NCI-H774 (cell line): ENCODE data around the gene NUB1.

Experiments
- DNase-seq: peaks from one replicate; lab custom pipeline; 2025; lab: John Stamatoyannopoulos, UW

The NUB1 gene

DNA sequence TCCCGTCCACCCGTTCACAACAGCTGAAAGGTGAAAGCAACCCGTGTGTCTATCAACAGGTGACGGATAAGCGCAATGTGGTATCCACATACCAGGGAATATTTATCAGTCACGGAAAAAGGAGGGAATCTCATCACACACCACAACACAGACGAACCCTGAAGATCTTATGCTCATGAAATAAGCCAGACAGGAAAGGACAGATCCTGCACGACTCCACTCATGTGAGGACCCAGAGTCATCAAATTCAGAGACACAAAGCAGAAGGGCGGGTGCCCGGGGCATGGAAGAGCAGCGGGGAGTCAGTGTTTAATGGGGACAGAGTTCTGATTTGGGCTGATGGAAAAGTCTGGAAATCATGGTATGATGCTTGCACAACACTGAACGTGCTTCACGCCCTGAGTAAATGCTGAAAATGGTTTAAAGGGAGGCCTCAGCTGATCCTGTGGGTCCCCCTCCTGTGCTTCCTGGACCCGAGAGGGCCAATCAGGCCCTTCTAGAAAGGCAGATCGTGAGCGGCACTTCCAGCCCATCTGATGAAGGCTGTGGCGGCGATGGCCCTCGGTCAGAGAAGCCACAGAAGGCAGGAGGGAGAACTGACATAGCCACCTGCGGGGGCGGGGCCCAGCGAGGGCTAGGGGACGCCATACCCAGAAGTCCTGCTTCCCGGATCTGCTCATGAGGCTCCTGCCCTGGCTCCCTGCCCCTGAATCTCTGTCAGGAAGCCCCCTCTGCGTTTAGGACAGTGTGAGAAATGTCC is 49.2 kb downstream of the NUB1 start:
- DNase-seq = no peak

DNA sequence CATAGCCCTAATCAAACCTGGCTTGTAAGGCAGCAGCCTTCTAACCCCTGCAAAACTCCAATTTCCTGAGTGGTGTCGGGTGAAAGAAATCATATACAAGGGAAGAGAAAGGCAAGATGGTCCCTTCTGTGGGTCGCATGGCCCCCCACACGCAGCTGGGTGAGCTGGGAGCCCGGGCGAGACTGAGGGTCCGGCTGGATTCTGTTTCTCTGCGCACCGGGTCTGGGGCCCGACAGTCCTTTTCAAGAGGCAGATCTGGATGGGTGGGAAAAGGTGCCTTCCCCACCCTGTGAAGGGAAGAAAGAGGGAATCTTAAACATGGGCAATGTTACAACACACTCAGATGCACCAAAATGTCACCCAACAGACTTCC is 49.7 kb downstream of the NUB1 start:
- DNase-seq = no peak

DNA sequence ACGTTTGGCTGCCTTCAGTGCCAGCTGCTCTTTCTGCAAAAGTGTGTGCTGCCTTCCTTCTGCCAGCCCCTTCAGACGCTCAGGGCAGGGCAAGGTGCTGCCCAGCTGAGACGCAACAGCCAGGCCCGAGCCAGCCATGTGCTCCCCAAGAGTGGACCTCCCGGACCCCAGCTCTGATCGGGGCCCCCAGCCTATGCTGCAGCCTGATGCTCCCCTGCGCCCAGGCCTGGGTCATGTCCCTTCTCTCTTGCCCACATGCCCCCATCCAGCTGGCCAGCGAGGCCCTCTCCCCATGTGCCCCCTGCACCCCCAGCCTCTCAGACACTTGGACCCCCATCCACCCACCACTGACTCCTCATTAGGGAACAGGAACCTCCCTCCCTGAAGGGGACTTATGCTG is 50.4 kb downstream of the NUB1 start:
- no peak for DNase-seq

DNA sequence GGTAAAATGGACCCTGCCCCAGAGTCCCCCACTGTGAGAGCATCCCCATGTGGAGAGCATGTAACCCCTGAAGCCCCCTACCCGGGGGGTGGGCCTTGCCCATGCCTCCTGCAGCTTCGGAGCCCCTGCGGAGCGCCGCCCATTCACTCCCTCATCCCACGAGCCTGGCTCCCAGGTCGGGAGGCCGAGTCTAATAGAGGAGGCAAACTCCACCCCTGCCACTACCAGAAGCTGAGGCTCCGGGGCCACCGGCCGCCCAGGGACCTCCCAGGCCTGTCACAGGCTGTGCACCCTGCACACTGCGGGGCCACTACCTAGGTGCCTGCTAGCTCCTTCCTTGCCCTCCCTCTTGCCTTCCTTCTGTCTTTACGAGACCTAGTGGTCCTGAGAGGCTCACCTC is 50.8 kb downstream of the NUB1 start:
- DNase-seq = no peak

DNA sequence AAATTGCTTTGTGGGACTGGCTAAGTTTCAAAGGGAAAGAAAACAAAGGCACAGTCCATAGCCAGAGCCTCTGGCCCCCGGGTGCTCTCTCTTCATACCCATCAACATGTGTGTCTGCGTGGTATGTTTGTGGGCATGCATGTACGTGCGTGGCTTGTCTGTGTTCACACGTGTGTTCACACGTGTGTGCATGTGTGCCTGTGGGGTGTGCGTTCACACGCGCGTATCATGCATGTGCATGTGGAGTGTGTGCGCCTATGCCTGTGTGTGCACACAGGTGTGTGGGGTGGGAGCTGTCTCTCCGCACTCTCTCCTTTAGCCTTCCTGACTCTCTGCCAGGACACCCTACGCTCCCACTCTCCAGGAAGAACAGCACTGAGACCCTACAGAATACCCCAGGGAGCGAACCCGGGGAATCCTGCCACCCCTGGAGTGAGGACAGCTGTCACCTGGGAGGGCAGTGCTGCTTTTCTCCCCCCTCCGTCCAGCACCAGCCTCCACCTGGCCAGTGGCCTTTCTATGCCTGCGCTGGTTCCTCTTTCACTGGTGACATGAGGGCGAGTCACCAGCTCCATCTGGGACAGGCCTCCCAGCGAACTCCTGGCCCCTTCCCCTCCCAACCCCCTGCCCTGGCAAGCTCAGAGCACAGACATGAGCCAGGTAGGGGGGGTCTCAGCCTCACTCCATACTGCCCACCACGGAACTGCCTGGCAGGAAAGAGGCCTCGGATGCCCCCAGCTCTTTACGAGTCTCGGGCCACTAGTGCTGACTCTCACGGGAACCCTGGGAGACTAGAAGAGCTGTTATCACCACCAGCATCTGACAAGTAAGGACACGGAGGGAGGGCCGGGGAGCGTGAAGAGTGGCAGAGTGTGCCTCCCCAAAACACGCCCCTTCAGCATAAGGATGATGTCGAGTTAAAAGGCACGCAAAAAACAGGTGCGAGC is 51.7 kb downstream of the NUB1 start:
- DNase-seq = no peak

DNA sequence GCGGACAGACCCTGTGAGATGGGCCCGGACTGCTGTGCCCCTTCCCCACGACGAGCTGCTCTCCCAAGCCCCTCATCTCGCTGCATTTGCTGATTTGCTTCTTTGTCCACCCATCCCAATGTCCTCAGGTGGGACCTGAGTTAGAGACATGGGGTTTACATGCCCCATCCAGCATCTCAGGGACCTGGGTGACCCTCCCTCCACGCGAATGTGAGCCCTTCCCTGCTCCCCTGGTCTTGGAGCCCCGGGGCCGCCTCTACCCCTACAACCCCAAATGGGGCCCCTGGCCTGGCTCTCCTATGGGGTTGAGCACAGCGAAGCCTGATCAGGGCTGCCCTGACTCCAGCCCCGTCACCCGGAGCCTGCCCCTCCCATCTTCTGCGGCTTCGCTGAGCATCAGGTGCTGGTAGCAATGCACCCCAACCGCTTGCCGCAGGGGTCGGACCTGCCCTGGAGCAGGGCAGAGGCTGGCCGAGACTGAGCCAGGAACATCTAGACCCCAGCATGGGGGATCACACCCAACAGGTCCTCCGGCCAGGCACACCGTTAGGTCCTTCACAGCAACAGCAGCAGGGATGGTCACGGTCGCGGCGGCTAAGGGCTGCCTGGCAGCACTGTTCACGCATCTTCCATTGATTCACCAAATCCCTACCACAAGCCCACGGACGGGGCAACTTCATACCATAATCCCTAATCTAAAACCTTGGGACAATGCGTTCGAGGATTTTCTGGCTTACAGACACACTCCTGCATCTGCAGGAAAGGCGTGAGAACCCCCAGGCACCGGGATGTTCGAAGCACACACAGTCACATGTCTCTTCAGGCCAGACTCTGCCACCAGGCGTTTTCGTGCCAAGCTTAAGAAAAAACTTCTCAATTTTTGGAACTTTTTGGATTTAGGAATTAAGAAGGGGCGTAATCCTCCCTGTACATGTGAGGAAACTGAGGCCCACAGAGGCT is 52.7 kb downstream of the NUB1 start:
- DNase-seq = no peak

DNA sequence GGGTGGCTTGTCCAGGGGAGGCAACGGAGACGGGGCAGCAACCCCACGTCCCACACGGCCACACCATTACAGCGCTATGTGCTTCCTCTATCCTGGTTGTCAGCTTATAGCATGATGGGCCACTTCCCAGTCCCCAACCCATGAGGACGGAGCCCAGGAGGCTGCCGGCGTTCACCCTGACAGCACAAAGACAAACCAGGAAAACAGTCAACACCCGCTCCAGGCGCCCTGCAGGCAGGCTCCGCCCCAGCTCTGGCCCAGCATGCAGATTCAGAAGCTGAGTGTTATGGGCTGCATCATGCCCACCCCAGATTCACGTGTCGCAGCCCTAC is 53.4 kb downstream of the NUB1 start:
- DNase-seq = no peak

DNA sequence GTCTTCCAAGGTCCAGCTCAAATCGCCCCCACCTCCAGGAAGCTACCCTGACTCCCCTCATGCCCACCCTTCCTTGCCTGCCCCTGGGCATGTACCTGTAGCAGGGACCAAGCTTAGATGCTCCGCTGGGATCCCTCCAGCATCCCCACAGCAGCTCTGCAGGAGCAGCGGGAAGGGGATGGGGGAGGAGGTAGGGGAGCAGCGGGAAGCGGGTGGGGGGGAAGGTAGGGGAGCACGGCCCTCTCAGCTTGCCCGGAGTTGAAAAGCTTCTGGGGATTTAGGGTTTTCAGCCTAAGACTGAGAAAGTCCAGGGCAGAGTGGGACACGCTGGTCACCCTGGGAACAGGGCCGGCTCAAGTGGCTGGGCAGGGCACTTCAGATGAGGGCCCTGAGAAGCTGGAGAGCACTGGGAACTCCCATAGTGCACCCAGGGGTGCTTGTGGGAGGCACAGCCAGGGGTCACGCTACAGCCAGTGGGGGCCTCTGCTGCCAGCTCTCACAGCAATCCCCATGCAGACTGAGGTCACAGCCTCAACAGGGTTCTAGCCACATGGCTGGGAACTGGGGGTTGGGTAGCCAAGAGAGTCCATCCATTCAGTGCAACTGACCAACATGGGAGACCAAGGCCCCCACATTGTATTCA is 54.8 kb downstream of the NUB1 start:
- DNase-seq = no peak

DNA sequence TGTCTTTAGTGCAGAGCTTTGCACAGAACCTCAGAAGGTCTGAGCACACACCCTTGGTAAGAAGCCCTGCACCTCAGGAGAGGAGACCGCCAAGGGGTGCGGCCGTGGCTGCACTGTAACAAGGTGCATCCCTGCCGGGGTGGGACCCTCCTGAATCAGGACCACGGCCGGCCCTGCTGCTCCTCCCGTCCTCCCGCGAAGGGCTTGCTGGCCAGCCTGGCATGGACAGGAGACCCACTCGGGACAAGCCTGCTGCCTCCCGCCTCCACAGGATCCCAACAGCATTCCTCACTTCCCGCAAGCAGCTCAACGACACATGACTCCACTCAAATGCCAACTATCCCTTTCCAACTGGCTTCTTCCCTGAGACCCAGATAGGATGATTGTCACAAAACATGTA is 55.4 kb downstream of the NUB1 start:
- no peak for DNase-seq

DNA sequence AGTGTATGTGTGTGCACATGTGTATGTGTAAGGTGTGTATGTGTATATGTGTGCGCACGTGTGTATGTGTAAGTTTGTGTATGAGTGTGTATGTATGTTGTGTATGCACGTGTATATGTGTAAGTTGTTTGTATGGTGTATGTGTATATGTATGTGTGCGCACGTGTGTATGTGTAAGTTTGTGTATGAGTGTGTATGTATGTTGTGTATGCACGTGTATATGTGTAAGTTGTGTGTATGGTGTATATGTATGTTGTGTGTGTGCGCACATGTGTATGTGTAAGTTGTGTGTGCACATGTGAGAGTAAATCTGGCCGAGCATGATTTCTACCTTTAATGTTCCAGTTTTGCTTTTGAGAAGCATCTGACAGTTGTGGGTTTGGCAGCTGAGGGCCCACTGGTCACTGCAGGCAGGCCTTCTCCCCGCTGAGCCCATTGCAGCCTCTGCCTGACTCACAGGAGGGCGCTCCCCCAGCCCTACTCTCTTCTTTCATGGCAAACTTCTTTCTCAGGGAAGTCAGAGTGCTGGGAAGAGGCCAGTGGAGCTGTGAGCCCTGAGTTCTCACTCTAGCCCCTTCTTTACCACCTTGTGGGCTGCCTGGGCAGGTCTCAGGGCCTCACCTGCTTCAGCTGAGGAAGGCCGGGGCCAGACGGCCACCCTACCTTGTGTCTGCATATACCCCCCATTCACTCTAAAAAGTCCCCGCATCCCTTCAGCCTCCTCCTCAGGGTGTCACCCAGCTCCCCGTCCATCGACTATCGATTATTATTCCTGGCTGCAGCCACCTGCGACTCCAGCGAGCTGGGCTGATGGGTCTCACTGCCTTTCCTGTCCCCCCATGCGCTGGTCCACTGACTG is 57.1 kb downstream of the NUB1 start:
- no peak for DNase-seq

DNA sequence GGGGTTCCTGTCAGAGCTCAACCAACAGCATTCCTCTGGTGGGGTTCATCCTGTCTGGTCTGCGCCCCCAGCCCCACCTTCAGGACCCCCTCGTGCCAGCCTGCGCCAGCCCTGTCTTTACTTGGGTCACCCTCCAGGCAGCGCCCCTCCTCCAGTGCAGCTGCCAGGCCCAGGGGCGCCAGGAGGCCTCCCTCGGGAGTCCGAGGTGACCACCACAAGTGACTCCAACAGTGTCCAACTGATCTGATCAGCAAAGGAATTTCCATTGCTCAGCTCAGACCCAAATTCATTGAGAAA is 57.6 kb downstream of the NUB1 start:
- DNase-seq = no peak

DNA sequence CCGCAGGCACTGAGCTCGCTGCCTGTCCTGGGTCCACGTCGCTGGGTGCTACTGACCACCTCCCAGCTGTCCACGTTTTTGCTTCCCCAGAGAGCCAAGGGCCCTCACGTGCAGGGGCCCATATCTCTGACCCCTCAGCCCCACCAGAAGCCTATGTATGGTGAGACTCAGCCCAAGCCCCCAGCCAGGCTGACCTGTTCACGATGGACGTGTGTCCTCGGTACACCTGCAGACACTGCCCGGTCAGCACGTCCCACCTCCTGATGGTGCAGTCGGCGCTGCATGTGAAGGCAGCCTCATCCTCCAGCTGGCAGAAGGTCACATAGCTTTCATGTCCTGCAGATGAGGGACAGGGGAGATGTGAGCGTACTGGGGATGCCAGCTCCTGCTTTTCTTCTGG is 58.3 kb downstream of the NUB1 start:
- no peak for DNase-seq

DNA sequence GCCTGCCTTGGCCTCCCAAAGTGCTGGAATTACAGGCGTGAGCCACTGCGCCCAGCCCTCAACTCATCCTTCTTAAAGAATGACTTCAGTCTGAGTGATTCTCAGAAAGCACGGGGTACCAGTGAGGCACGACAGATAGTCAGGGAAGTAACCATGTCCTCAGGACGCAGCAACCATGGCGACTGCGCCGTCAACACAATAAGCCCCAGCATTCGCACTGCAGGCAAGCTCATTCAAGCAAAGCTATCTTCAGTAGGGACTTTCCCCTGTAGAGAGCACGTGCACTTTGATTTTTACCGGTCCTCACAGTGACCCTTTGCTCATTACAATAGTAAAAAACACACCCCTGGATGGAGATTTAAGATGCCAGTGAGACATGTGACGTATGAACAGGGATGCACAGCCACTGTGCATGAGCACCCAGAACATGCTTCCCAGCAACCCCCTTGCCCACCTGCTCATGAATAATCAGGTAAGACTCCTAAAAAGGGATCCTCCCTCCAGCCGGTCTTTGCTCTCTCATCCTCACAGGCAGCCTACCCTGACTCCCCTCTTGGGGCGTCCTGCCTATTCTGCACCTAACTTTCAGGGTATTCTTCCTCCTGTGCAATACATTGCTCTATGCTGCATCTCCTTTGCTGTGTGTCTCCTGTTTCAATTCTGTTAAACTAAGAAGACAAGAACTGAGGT is 59.2 kb downstream of the NUB1 start:
- DNase-seq = no peak

DNA sequence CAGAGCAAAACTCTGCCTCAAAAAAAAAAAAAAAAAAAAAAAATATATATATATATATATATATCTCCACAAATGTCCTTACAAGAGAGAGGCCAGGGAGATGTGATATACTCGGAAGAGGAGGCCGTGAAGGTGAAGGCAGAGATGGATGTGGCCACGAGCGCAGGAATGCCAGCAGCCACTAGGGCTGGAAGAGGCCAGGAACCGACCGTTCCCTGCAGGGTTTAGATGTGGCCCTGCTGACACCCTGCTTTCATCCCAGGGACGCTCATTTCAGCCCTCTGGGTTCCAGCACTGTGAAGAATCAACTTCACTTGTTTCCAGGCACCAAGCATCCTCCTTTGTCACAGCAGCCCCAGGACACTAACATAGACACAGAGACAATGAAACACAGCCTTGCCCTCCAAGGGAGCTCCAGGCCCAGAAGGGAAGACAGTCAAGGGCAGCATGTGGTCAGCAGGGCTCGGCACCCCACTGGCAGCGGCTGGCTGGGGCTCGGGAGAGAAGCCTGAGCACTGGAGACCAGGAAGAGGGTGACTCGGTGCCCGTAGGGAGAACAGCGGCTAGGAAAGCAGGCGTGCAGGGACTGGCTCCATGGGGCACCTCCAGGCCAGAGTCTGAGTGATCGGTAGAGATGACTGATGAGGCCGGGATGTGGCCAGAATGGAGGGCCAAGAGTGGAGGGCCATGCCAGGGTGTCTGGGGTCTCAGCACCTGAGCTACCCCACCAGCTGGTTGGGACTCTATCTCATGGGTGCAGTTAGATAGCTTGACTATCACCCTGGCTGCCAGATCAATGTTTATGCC is 60.6 kb downstream of the NUB1 start:
- DNase-seq = no peak

DNA sequence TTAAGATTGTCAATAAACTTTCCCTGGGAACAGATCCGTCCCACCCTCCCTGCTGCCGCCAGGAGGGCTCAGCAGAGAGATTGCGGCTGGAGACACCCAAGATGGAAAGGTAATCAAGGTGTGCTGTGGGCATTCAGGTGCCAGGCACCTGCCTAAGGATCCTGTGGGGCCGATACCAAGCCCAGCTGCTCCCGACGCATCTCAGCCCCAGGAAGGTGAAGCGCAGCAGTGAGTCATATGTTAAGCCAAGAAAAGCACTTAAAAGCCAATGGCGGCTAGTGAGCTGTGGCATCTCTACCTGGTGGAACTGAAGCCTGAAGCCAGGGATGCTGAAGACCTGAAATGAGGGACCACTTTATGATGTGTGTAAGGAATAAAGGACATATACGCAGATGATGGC is 62.2 kb downstream of the NUB1 start:
- DNase-seq = no peak

DNA sequence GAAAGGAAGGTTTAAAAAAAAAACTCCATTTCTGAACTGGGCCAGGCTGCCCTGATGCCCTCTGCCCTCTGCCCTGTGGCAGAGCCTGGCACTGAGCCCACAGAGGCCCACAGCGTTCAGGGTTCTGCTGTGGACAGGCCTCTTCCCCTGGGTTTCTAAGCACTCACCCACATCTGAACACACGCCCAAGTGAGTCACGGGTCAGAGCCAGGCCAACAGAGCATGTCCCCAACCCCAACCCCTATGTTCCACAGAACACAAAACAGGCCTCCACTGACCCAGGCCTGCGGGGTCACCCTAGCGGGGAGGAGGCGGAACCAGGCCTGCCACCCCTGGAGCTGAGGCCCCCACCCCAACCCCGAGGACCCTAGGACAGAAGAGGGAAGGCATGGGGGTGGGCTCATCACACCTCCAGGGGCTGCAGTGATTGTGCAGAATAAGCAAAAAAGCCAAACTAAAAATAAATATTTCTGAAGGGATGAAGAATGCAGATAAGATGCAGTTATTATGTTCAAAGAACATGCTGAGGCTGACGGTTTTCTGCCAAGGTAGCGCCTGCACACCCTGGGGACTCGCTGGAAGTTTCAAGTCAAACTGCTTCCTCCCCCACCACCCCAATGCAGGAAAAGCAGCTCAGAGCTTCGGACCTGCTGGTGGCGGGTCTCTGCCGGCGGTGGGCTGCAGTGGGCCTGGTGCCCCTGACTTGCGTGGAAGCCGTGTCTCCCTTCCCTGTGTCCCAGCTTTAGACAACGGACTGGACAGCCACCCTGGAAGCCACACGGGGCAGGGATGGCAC is 62.8 kb downstream of the NUB1 start:
- no peak for DNase-seq

DNA sequence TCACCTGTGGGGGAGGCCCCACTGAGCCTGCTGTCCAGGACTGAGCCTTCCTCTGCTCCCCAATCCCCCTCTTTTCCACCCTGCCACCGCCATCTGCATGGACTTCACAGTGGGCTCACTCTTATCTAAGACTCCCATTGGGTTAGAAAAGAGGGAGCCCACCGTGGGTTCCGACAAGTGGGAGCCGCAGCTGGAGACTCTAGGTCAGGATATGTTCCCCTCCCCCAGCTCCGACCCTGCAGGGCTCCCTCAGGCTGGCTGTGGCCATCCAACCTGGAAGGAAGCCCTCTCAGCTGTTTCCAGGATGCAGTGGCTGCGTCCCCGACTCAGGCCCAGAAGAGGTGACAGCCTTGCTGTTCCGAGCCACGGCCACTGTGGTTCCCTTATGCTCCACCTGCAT is 63.4 kb downstream of the NUB1 start:
- DNase-seq = no peak

DNA sequence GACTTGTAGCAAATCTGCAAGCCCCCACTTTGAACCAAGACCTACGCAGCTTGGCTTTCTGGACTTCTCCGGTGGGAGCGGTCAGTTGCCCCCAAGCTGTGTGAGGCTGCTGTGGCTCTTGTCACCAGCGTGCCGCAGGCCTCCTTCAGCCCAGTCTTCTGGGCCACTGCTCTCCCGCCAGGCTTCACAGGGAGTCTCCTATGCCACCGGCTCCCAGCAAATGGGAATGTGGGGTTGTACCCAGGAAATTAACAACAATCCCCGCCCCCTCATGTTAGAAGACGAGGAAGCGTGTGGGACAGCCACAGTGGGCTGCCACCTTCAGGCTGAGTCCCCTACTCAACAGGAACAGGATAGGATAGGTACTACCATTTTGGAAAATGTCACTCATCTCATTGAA is 64.0 kb downstream of the NUB1 start:
- no peak for DNase-seq
